ENCODE results near the gene APCDD1L.
"Not testable (repeated sequence)": the region's sequence is repeated elsewhere in the genome, so short reads cannot be mapped to it uniquely, and the experiment has no call there.

The APCDD1L gene

GRCh38 chr20:58440021-58440767, 75.0 kb downstream of the APCDD1L start:
- no peak for DNase-seq (ENCODE audit: low spot score)

GRCh38 chr20:58438970-58439808, 76.0 kb downstream of the APCDD1L start:
- no peak for DNase-seq (ENCODE audit: low spot score)

GRCh38 chr20:58436868-58437645, 78.1 kb downstream of the APCDD1L start:
- DNase-seq (ENCODE audit: low spot score): no peak

GRCh38 chr20:58435237-58435636, 80.0 kb downstream of the APCDD1L start:
- no peak for DNase-seq (ENCODE audit: low spot score)

GRCh38 chr20:58434326-58434725, 80.9 kb downstream of the APCDD1L start:
- no peak for DNase-seq (ENCODE audit: low spot score)

- no peak for DNase-seq (ENCODE audit: low spot score)
These were observed 81.4 kb downstream of the APCDD1L start for GRCh38 chr20:58433759-58434158.

- no peak for DNase-seq (ENCODE audit: low spot score)
These were observed 82.1 kb downstream of the APCDD1L start for GRCh38 chr20:58433029-58433647.

GRCh38 chr20:58432186-58432954, 82.8 kb downstream of the APCDD1L start:
- DNase-seq (ENCODE audit: low spot score): no peak

- no peak for DNase-seq (ENCODE audit: low spot score)
These were observed 84.1 kb downstream of the APCDD1L start for GRCh38 chr20:58431134-58431533.

- DNase-seq (ENCODE audit: low spot score): no peak
These were observed 85.9 kb downstream of the APCDD1L start for GRCh38 chr20:58429303-58429702.

GRCh38 chr20:58428364-58428763, 86.8 kb downstream of the APCDD1L start:
- no peak for DNase-seq (ENCODE audit: low spot score)

GRCh38 chr20:58427571-58427970, 87.6 kb downstream of the APCDD1L start:
- DNase-seq (ENCODE audit: low spot score): not testable (repeated sequence)

GRCh38 chr20:58424218-58424969, 90.8 kb downstream of the APCDD1L start:
- no peak for DNase-seq (ENCODE audit: low spot score)

GRCh38 chr20:58421497-58421850, 93.7 kb downstream of the APCDD1L start:
- DNase-seq (ENCODE audit: low spot score): no peak

GRCh38 chr20:58420798-58421496, 94.3 kb downstream of the APCDD1L start:
- DNase-seq (ENCODE audit: low spot score): no peak

- DNase-seq (ENCODE audit: low spot score): no peak
These were observed 96.0 kb downstream of the APCDD1L start for GRCh38 chr20:58418949-58419748.

GRCh38 chr20:58417438-58417837, 97.8 kb downstream of the APCDD1L start:
- no peak for DNase-seq (ENCODE audit: low spot score)

- DNase-seq (ENCODE audit: low spot score): no peak
These were observed 98.4 kb downstream of the APCDD1L start for GRCh38 chr20:58416835-58417234.

GRCh38 chr20:58416057-58416456, 99.1 kb downstream of the APCDD1L start:
- no peak for DNase-seq (ENCODE audit: low spot score)

Measured in NAMALWA (cell line).